Naive thymus-derived CD8-positive, alpha-beta T cell (primary cell): ENCODE measurements around the gene TMEM38A. TPM values are rescaled to one million over a fixed set of nuclear protein-coding genes. Genes with fewer than 3 reads are reported as not detected.
A peak's percentile ranks its signal among the peaks of the same experiment; 100 is the strongest.
"Not testable (repeated sequence)": the region's sequence is repeated elsewhere in the genome, so short reads cannot be mapped to it uniquely, and the experiment has no call there.

ENCODE experiments used
- ATAC-seq, 2 donors: fragments of 150-1000 bp; cut with Tn5 transposase in 1 of 2; sonication (Bioruptor Pico), chemical (Tn5 transposase) in 1 of 2; 1 replicate in 1 of 2; 2 replicates in 1 of 2; pipeline ENCODE4 v1.10.0; 2021; ENCODE audit warnings: mild to moderate bottlenecking in 2 of 2, moderate library complexity in 2 of 2
- POLR2A ChIA-PET: fragments of 350-600 bp; sonication (Branson Sonifier 250); formaldehyde crosslinking; loops from one replicate; lab custom pipeline; 2021; ENCODE audit warnings: antibody characterized with exemption; lab: Charles Lee
- DNase-seq, 10 donors: peaks; one replicate each; pipeline versions ENCODE4 v3.0.0 to v3.0.0-alpha.2; 2020 to 2022
- H3K27ac Mint-ChIP-seq, 10 donors: one replicate each; pipeline ENCODE4 v1.8.0; 2020 to 2022; ENCODE audit warnings: mild to moderate bottlenecking in 10 of 10, mixed read lengths in 10 of 10, moderate library complexity in 4 of 10, inconsistent platforms in 1 of 10
- H3K27me3 Mint-ChIP-seq, 5 donors: one replicate each; pipeline ENCODE4 v1.8.0; 2021 to 2022; ENCODE audit warnings: mixed read lengths in 5 of 5
- H3K36me3 Mint-ChIP-seq, 3 donors: one replicate each; pipeline ENCODE4 v1.8.0; 2020 to 2022; ENCODE audit warnings: mixed read lengths in 3 of 3, mild to moderate bottlenecking in 2 of 3, inconsistent platforms in 1 of 3
- H3K4me1 Mint-ChIP-seq, 4 donors: one replicate each; pipeline ENCODE4 v1.8.0; 2021 to 2022; ENCODE audit warnings: mixed read lengths in 4 of 4
- H3K4me3 Mint-ChIP-seq, 10 donors: one replicate each; pipeline ENCODE4 v1.8.0; 2020 to 2022; ENCODE audit warnings: mild to moderate bottlenecking in 10 of 10, mixed read lengths in 10 of 10, moderate library complexity in 6 of 10, inconsistent platforms in 1 of 10
- H3K9me3 Mint-ChIP-seq, 9 donors: one replicate each; pipeline ENCODE4 v1.8.0; 2020 to 2022; ENCODE audit warnings: mixed read lengths in 9 of 9, mild to moderate bottlenecking in 3 of 9, inconsistent platforms in 1 of 9, moderate library complexity in 1 of 9
- polyA plus RNA-seq, 3 donors: library from polyadenylated mRNA; unstranded; fragments of 300-500 nt; fragmentation: Illumina TruSeq; gene quantifications; one replicate each; pipeline ENCODE4 v1.2.3, GENCODE V29; 2021
- total RNA-seq, 8 experiments: library from RNA in 2 of 8; stranded (reverse) in 2 of 8; gene quantifications; one replicate each; pipeline ENCODE4 v1.2.3 and lab custom pipeline; 2021 to 2026

The TMEM38A gene
- total and polyA plus RNA-seq, 5 experiments from 2014 or later, result 0.22 to 2.5 (median 0.87) TPM; not detected in 1

DNA sequence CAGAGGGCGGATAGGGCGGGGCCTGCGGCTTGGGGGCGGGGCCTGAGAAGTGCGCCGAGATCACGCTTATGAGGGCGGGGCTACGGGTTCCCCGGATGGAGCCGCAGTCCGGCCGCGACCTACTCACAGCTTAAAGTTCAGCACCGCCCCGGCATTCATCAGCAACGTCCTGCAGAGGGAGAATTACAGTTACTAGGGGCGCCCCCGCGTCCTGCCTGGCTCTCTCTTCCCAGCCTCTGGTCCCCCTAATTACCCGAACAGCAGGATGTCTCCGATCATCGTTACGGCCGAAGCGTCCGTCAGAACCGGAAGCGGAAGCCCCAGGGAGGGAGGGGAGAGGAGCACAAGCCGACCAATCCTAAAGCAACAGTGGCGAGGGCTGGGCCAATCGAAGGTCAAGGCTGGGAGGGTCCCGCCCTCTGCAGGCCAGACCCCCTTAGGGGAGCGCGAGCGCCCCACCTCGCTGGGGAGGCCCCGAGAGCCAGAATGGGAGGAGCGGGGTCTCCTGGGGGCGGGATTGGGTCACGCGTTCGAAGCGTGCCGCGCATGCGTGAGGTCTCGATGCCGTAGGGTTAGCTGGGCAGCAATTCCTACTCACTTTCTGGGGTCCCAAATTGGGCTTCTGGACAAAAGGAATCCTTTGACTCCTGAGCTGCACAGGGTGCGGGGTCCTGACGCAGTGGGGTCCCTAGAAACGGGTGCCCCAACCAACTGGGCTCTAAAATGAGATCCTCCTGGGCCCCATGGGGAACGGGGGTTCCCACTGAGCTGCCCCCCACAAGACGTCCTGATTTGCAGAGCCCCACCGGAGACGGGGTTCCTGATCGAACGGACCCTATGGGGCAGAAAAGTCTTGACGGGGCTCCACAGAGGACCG is 869 bp upstream of the TMEM38A start, which contains the start of gene SMIM7:
Gene SMIM7, minus strand, starts transcription at position 313 of the 877 bp plus-strand sequence. Its CDS starts 34 bp downstream, at position 279.
- H3K27me3 Mint-ChIP-seq, result no peaks in the 10 kb centered on the region
- POLR2A ChIA-PET, result interaction anchor here (0.5 to 2.6 kb wide), 15 partner anchors 10 to 867 kb away, joined by 3 to 24 read pairs (median 5); partner anchors contain the start of genes C19orf44, MED26 and USE1
- H3K4me1 Mint-ChIP-seq, result peaks cover 14 to 57% (median 41%) of the 10 kb centered on the region in 4 donors
- no peaks in the 10 kb centered on the region for H3K9me3 Mint-ChIP-seq
- ATAC-seq (peak; percentile 95 to 98), DNase-seq (peak; percentile 97 to 100 (median 99))
- peaks cover 0 to 38% (median 7%) of the 10 kb centered on the region in 3 donors for H3K36me3 Mint-ChIP-seq
- peak within 1 kb of the TSS; percentile 95 to 100 (median 98) for H3K4me3 Mint-ChIP-seq
- H3K27ac Mint-ChIP-seq, result peak within 1 kb of the TSS; percentile 95 to 100 (median 99)

GRCh38 chr19:16661480-16662034 is 618 bp downstream of the TMEM38A start:
- Mint-ChIP-seq H3K36me3 (peaks cover 0 to 25% (median 7%) of the 10 kb centered on the region in 3 donors), H3K4me3 (peak overlapping the region; percentile 76 to 100 (median 84)), H3K4me1 (peaks cover 14 to 46% (median 36%) of the 10 kb centered on the region in 4 donors), H3K27me3 (no peaks in the 10 kb centered on the region), H3K9me3 (no peaks in the 10 kb centered on the region), H3K27ac (peak overlapping the region in 7 of 10 donors; percentile 53 to 80 (median 68))
- ATAC-seq (no peak), DNase-seq (peak in 3 of 10 donors; percentile 2 to 4 (median 3))
- POLR2A ChIA-PET, result interaction anchor here (0.5 to 2.6 kb wide), 6 partner anchors 25 to 1970 kb away, joined by 3 to 24 read pairs (median 8); partner anchors contain the start of gene MED26

DNA sequence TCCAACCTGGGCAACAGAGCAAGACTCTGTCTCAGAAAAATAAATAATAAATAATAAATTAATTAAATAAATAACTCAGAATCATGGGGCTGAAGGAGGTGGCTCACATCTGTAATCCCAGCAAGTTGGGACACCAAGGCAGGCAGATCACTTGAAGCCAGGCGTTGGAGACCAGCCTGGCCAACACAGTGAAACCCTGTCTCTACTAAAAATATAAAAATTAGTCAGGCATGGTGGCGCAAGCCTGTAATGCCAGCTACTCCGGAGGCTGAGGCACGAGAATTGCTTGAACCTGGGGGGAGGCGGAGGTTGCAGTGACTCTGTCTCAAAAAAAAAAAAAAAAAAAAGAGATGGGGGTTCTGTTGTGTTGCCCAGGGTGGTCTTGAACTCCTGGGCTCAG is 7.2 kb downstream of the TMEM38A start:
- POLR2A ChIA-PET, result no interaction called here
- H3K4me1 Mint-ChIP-seq, result peaks cover 0 to 4% (median 2%) of the 10 kb centered on the region in 4 donors

DNA sequence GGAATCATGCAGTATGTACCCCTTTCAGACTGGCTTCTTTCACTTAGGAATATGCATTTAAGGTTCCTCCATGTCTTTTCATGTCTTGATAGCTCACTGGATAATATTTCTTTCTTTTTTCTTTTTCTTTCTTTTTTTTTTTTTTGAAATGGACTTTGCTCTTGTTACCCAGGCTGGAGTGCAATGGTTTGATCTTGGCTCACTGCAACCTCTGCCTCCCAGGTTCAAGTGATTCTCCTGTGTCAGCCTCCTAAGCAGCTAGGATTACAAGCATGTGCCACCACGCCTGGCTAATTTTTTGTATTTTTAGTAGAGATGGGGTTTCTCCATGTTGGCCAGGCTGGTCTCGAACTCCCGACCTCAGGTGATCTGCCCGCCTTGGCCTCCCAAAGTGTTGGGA is 7.8 kb downstream of the TMEM38A start:
- H3K4me1 Mint-ChIP-seq, H3K36me3 Mint-ChIP-seq, POLR2A ChIA-PET, DNase-seq, H3K9me3 Mint-ChIP-seq, H3K27ac Mint-ChIP-seq, H3K4me3 Mint-ChIP-seq, ATAC-seq, H3K27me3 Mint-ChIP-seq: not testable (repeated sequence)

More for the DNA sequence above, 7.2 kb downstream of the TMEM38A start:
- DNase-seq, result no peak
- no peaks in the 10 kb centered on the region for H3K9me3 Mint-ChIP-seq
- no peak for ATAC-seq
- no peak overlapping the region for H3K27ac Mint-ChIP-seq
- no peaks in the 10 kb centered on the region for H3K27me3 Mint-ChIP-seq
- no peak overlapping the region for H3K4me3 Mint-ChIP-seq
- no peaks in the 10 kb centered on the region for H3K36me3 Mint-ChIP-seq

GRCh38 chr19:16670291-16670690 is 9.4 kb downstream of the TMEM38A start:
- Mint-ChIP-seq H3K4me3 (no peak overlapping the region), H3K9me3 (no peaks in the 10 kb centered on the region), H3K27ac (no peak overlapping the region), H3K36me3 (no peaks in the 10 kb centered on the region), H3K27me3 (no peaks in the 10 kb centered on the region), H3K4me1 (peaks cover 0 to 1% (median under 1%) of the 10 kb centered on the region in 4 donors)
- no peak for ATAC-seq
- POLR2A ChIA-PET, result interaction anchor here (1.9 kb wide), 1 partner anchor 10 kb away, joined by 5 read pairs; the partner anchor contains the start of gene SMIM7
- no peak for DNase-seq

- Mint-ChIP-seq H3K27ac (no peak overlapping the region), H3K9me3 (no peaks in the 10 kb centered on the region), H3K36me3 (no peaks in the 10 kb centered on the region), H3K27me3 (no peaks in the 10 kb centered on the region), H3K4me1 (peaks cover 0 to 1% (median under 1%) of the 10 kb centered on the region in 4 donors), H3K4me3 (no peak overlapping the region)
- POLR2A ChIA-PET, result interaction anchor here (0.7 kb wide), 1 partner anchor 12 kb away, joined by 3 read pairs; no protein-coding TSS in a partner anchor
- no peak for ATAC-seq
- no peak for DNase-seq
These were observed 10.8 kb downstream of the TMEM38A start for GRCh38 chr19:16671652-16672274.

DNA sequence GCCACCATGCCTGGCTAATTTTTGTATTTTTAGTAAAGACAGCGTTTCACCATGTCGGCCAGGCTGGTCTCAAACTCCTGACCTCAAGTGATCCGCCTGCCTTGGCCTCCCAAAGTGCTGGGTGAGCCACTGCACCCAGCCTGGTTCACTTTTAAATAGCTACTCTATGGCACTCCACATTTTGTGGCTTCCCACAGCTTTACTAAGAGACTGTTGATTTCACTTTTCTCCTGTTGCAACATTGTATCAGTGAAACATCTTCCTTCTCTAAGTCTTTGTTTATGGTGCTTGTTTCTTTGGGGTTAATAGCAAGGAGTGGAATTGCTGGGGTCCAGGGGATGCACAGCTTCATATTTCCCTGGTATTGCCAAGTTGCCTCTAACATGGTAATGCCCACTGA is 12.3 kb downstream of the TMEM38A start:
- no peaks in the 10 kb centered on the region for H3K36me3 Mint-ChIP-seq
- ATAC-seq, result no peak
- no peak overlapping the region for H3K4me3 Mint-ChIP-seq
- H3K27me3 Mint-ChIP-seq, result peaks cover 0 to 3% (median 0%) of the 10 kb centered on the region in 5 donors
- H3K27ac Mint-ChIP-seq, result no peak overlapping the region
- peaks cover 0 to 3% (median under 1%) of the 10 kb centered on the region in 4 donors for H3K4me1 Mint-ChIP-seq
- no peak for DNase-seq
- POLR2A ChIA-PET, result interaction anchor here (0.6 kb wide), 1 partner anchor 36 kb away, joined by 4 read pairs; no protein-coding TSS in a partner anchor
- no peaks in the 10 kb centered on the region for H3K9me3 Mint-ChIP-seq

GRCh38 chr19:16673839-16674238 is 12.9 kb downstream of the TMEM38A start:
- H3K4me1 Mint-ChIP-seq, H3K27ac Mint-ChIP-seq, H3K27me3 Mint-ChIP-seq, ATAC-seq, H3K4me3 Mint-ChIP-seq, DNase-seq, H3K36me3 Mint-ChIP-seq, H3K9me3 Mint-ChIP-seq: not testable (repeated sequence)
- POLR2A ChIA-PET, result interaction anchor here (0.6 kb wide), 1 partner anchor 35 kb away, joined by 4 read pairs; no protein-coding TSS in a partner anchor

DNA sequence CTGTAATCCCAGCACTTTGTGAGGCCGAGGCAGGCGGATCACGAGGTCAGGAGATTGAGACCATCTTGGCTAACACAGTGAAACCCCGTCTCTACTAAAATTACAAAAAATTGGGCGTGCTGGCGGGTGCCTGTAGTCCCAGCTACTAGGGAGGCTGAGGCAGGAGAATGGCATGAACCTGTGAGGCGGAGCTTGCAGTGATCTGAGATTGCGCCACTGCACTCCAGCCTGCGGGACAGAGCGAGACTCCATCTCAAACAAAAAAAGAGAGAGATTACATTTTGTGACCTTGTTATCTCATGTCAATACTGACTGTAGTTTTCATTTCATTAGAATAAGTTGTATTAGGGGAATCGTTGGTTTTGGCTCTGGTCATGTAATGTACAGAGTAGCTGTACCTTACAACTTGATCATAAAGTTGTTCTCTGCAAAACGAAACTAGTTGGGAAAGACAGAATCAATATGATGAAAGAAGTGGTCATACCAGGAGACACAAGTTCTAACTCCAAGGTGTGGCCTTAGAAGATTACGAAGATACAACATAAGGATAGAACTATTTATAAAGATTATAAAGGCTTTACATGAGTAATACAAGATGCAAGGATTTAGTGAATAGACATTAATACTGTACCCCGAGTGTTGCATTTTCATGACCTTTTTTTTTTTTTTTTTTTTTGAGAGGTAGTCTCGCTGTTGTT is 15.3 kb downstream of the TMEM38A start:
- Mint-ChIP-seq H3K4me3 (no peak overlapping the region), H3K9me3 (peaks cover 0 to 8% (median 4%) of the 10 kb centered on the region in 9 donors), H3K27me3 (peaks cover 0 to 6% (median 0%) of the 10 kb centered on the region in 5 donors), H3K4me1 (peaks cover 0 to 3% (median under 1%) of the 10 kb centered on the region in 4 donors), H3K27ac (no peak overlapping the region), H3K36me3 (peaks cover 0 to 9% (median 6%) of the 10 kb centered on the region in 3 donors)
- DNase-seq, result no peak
- no peak for ATAC-seq
- POLR2A ChIA-PET, result interaction anchor here (0.6 kb wide), 1 partner anchor 443 kb away, joined by 3 read pairs; no protein-coding TSS in a partner anchor

- no peak for DNase-seq
- POLR2A ChIA-PET, result interaction anchor here (0.6 kb wide), 1 partner anchor 444 kb away, joined by 3 read pairs; no protein-coding TSS in a partner anchor
- H3K36me3 Mint-ChIP-seq, result peaks cover 2 to 15% (median 11%) of the 10 kb centered on the region in 3 donors
- H3K9me3 Mint-ChIP-seq, result peaks cover 0 to 13% (median 8%) of the 10 kb centered on the region in 9 donors
- no peak overlapping the region for H3K27ac Mint-ChIP-seq
- no peak for ATAC-seq
- peaks cover 0 to 1% (median under 1%) of the 10 kb centered on the region in 4 donors for H3K4me1 Mint-ChIP-seq
- H3K27me3 Mint-ChIP-seq, result peaks cover 0 to 6% (median 0%) of the 10 kb centered on the region in 5 donors
- no peak overlapping the region for H3K4me3 Mint-ChIP-seq
These were observed 16.1 kb downstream of the TMEM38A start for GRCh38 chr19:16677055-16677454.

- ATAC-seq (no peak), DNase-seq (no peak)
- Mint-ChIP-seq H3K27me3 (peaks cover 0 to 6% (median 0%) of the 10 kb centered on the region in 5 donors), H3K9me3 (peaks cover 0 to 15% (median 8%) of the 10 kb centered on the region in 9 donors), H3K36me3 (peaks cover 2 to 15% (median 11%) of the 10 kb centered on the region in 3 donors), H3K27ac (no peak overlapping the region), H3K4me1 (peaks cover 0 to 1% (median under 1%) of the 10 kb centered on the region in 4 donors), H3K4me3 (no peak overlapping the region)
- POLR2A ChIA-PET, result interaction anchor here (0.7 kb wide), 1 partner anchor 9 kb away, joined by 5 read pairs; no protein-coding TSS in a partner anchor
These were observed 17.6 kb downstream of the TMEM38A start for GRCh38 chr19:16678498-16678897.
